Measurements from ENCODE around the gene REPS1.

The REPS1 gene

DNA sequence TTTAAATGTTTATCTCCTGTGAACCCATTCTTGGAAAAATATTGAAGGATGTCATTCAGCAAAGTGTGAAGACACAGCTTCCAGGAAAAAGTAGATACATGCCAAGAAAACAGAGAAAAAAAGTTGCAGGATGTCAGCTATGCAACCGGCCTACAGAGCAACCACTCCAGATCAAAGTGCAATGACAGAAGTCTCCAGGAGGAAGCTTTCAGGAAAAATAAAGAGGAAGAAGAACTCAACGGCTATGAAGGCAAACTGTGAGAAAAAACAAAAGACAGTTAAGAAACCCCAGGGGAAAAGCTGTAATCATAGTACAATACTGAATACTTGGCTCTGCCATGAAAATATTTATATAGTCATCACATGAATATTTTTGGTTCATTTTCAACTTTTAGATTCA, 30.6 kb downstream of the REPS1 start (continued):
- TF ChIP-seq, protein P1, sequence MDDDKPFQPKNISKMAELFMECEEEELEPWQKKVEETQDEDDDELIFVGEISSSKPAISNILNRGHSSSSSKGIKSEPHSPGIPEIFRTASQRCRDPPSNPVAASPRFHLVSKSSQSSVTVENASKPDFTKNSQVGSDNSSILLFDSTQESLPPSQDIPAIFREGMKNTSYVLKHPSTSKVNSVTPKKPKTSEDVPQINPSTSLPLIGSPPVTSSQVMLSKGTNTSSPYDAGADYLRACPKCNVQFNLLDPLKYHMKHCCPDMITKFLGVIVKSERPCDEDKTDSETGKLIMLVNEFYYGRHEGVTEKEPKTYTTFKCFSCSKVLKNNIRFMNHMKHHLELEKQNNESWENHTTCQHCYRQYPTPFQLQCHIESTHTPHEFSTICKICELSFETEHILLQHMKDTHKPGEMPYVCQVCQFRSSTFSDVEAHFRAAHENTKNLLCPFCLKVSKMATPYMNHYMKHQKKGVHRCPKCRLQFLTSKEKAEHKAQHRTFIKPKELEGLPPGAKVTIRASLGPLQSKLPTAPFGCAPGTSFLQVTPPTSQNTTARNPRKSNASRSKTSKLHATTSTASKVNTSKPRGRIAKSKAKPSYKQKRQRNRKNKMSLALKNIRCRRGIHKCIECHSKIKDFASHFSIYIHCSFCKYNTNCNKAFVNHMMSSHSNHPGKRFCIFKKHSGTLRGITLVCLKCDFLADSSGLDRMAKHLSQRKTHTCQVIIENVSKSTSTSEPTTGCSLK (tag by site-specific recombination; IDR thresholded peaks at IDR 0.05) = no peak
- TF ChIP-seq ZNF48 (tag by site-specific recombination; IDR thresholded peaks at IDR 0.05) = no peak
- no peak for TF ChIP-seq ZNF791 (tag by site-specific recombination; IDR thresholded peaks at IDR 0.05)

DNA sequence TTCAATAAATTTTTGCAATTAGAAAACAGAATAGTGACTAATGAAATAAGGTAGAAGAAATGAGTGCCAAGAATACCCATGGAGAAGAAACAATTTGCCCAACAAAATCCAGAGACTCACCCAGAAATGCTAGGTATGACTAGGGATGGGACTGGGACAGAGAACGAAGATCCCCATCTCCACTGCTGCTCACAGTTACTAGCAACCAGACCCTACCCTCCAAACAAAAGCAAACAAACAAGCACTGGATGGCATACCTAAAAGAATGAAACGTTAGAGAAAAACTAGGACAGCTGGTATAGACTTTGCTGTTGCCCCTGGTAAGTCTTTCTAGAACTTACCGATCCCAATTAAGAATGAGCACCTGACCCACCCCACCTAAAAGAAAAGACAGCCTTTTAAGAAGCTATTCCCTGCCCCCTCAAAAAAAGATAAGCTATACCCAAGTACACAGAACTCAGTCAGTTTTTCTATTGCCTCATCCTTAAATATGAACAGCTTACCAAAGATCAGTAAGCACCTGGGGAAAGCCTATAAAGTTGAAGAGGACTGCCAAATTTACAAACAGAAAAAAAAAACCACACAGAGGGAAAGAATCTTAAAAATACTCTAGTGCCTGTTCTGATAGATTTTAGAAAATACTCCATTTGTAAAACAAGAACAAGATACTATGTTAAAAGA, 31.7 kb downstream of the REPS1 start:
- Histone ChIP-seq H3K4me1 (ENCODE audit: control insufficient read depth, insufficient read depth, low read length) (peaks cover 4% of the 10 kb centered on the region), H3K36me3 (ENCODE audit: control insufficient read depth in 2 of 2, insufficient read depth in 1 of 2, low read length in 2 of 2) (no peaks in the 10 kb centered on the region), H3K27ac (ENCODE audit: extremely low read depth, low read depth, low read length) (no peak overlapping the region), H3K4me3 (ENCODE audit: low read depth, low read length) (no peak overlapping the region), H3K9me3 (ENCODE audit: control insufficient read depth, insufficient read depth, low read depth, low read length) (no peaks in the 10 kb centered on the region)
- ChIA-PET CTCF (interaction anchor here (0.6 to 1.1 kb wide), 4 partner anchors 10 to 33 kb away, joined by 3 to 5 read pairs (median 3); no protein-coding TSS in a partner anchor), POLR2A (no interaction called here)
- TF ChIP-seq ZNF701 (tag by site-specific recombination; IDR thresholded peaks at IDR 0.05) (no peak), ZNF473 (tag by site-specific recombination; IDR thresholded peaks at IDR 0.05) (no peak), MEIS1 (CRISPR knock-in tag; IDR thresholded peaks at IDR 0.05; ENCODE audit: borderline replicate concordance) (no peak), ZNF37A (tag by site-specific recombination; IDR thresholded peaks at IDR 0.05) (no peak), ZNF266 (tag by site-specific recombination; IDR thresholded peaks at IDR 0.05; ENCODE audit: low read depth) (no peak)
- TF ChIP-seq, protein P2, sequence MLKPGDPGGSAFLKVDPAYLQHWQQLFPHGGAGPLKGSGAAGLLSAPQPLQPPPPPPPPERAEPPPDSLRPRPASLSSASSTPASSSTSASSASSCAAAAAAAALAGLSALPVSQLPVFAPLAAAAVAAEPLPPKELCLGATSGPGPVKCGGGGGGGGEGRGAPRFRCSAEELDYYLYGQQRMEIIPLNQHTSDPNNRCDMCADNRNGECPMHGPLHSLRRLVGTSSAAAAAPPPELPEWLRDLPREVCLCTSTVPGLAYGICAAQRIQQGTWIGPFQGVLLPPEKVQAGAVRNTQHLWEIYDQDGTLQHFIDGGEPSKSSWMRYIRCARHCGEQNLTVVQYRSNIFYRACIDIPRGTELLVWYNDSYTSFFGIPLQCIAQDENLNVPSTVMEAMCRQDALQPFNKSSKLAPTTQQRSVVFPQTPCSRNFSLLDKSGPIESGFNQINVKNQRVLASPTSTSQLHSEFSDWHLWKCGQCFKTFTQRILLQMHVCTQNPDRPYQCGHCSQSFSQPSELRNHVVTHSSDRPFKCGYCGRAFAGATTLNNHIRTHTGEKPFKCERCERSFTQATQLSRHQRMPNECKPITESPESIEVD (tag by site-specific recombination; IDR thresholded peaks at IDR 0.05) = peak; percentile 32; the same call in 1 of the 2 replicates

DNA sequence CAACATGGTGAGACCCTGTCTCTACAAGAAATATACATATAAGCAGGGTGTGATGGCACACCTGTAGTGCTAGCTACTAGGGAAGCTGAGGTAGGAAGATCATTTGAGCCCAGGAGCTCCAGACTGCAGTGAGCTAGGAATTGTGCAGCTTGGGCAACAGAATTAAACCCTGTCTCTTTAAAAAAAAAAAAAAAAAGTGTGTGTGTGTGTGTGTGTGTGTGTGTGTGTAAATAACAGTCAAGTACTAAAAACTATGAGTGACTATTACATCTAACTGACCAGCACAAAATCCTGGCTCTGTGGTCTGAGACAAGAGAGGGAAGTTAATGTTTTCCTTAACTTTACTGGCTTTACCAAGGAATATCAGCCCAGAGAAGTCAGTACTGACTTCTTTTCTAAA, 32.8 kb downstream of the REPS1 start:
- Histone ChIP-seq H3K27ac (ENCODE audit: extremely low read depth, low read depth, low read length) (no peak overlapping the region), H3K4me3 (ENCODE audit: low read depth, low read length) (no peak overlapping the region), H3K4me1 (ENCODE audit: control insufficient read depth, insufficient read depth, low read length) (peaks cover 4% of the 10 kb centered on the region), H3K9me3 (ENCODE audit: control insufficient read depth, insufficient read depth, low read depth, low read length) (no peaks in the 10 kb centered on the region), H3K36me3 (ENCODE audit: control insufficient read depth in 2 of 2, insufficient read depth in 1 of 2, low read length in 2 of 2) (no peaks in the 10 kb centered on the region)
- ChIA-PET POLR2A (no interaction called here), CTCF (no interaction called here)
- TF ChIP-seq, protein P3, sequence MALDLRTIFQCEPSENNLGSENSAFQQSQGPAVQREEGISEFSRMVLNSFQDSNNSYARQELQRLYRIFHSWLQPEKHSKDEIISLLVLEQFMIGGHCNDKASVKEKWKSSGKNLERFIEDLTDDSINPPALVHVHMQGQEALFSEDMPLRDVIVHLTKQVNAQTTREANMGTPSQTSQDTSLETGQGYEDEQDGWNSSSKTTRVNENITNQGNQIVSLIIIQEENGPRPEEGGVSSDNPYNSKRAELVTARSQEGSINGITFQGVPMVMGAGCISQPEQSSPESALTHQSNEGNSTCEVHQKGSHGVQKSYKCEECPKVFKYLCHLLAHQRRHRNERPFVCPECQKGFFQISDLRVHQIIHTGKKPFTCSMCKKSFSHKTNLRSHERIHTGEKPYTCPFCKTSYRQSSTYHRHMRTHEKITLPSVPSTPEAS (tag by site-specific recombination; IDR thresholded peaks at IDR 0.05) = peak; percentile 80
- no peak for TF ChIP-seq ZNF23 (tag by site-specific recombination; IDR thresholded peaks at IDR 0.05; ENCODE audit: borderline replicate concordance)

DNA sequence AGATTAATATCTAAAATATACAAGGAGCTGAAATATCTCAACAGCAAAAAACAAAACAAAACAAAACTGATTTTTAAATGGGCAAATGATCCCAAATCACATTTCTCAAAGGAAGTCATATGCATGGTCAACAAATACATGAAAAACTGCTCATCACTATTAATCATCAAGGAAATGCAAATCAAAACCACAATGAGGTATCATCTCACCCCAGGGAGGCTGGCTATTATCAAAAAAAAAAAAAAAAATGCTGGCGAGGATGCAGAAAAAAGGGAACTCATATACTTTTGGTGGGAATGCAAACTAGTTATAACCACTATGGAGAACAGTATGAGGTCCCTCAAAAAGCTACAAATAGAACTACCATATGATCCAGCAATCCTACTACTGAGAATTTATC, 34.6 kb downstream of the REPS1 start:
- Histone ChIP-seq H3K9me3 (ENCODE audit: control insufficient read depth, insufficient read depth, low read depth, low read length) (no peaks in the 10 kb centered on the region), H3K36me3 (ENCODE audit: control insufficient read depth in 2 of 2, insufficient read depth in 1 of 2, low read length in 2 of 2) (no peaks in the 10 kb centered on the region), H3K27ac (ENCODE audit: extremely low read depth, low read depth, low read length) (no peak overlapping the region), H3K4me1 (ENCODE audit: control insufficient read depth, insufficient read depth, low read length) (peaks cover 14% of the 10 kb centered on the region; the same call in 1 of the 2 replicates), H3K4me3 (ENCODE audit: low read depth, low read length) (no peak overlapping the region)
- CTCF ChIA-PET = interaction anchor here (0.6 to 1.1 kb wide), 2 partner anchors 19 to 179 kb away, joined by 3 to 4 read pairs; no protein-coding TSS in a partner anchor
- POLR2A ChIA-PET = no interaction called here
- TF ChIP-seq ZNF302 (tag by site-specific recombination; IDR thresholded peaks at IDR 0.05; ENCODE audit: low read depth) (no peak), YY2 (tag by site-specific recombination; IDR thresholded peaks at IDR 0.05) (no peak), OSR2 (tag by site-specific recombination; IDR thresholded peaks at IDR 0.05) (no peak), ZSCAN16 (tag by site-specific recombination; IDR thresholded peaks at IDR 0.05) (no peak), ZBTB8A (tag by site-specific recombination; IDR thresholded peaks at IDR 0.05) (no peak), ZNF350 (tag by site-specific recombination; IDR thresholded peaks at IDR 0.05) (no peak), ZNF571 (tag by site-specific recombination; IDR thresholded peaks at IDR 0.05) (no peak), MYNN (tag by site-specific recombination; IDR thresholded peaks at IDR 0.05; ENCODE audit: borderline replicate concordance) (no peak), ZNF548 (tag by site-specific recombination; IDR thresholded peaks at IDR 0.05) (no peak)
- TF ChIP-seq, protein P2 (tag by site-specific recombination; IDR thresholded peaks at IDR 0.05) = no peak
- TF ChIP-seq, protein P4, sequence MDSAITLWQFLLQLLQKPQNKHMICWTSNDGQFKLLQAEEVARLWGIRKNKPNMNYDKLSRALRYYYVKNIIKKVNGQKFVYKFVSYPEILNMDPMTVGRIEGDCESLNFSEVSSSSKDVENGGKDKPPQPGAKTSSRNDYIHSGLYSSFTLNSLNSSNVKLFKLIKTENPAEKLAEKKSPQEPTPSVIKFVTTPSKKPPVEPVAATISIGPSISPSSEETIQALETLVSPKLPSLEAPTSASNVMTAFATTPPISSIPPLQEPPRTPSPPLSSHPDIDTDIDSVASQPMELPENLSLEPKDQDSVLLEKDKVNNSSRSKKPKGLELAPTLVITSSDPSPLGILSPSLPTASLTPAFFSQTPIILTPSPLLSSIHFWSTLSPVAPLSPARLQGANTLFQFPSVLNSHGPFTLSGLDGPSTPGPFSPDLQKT (IDR thresholded peaks at IDR 0.05; ENCODE audit: borderline replicate concordance, low read depth, low read length) = no peak

Data from HEK293 (cell line).